Natural killer cell treated with Interleukin-12 subunit alpha and Interleukin-12 subunit beta and Interleukin-15 and Interleukin-18, amount 100 ng/mL, for 72 hours (primary cell): ENCODE data around the gene ANKRD55. TPM values are rescaled to one million over a fixed set of nuclear protein-coding genes. Genes with fewer than 3 reads are reported as not detected.
"Not testable (repeated sequence)": the region's sequence is repeated elsewhere in the genome, so short reads cannot be mapped to it uniquely, and the experiment has no call there.

Source experiments
- ATAC-seq, 2 donors: fragments of 150-1000 bp; cut with Tn5 transposase in 1 of 2; sonication (Bioruptor Pico), chemical (Tn5 transposase) in 1 of 2; 2 replicates each; pipeline ENCODE4 v1.10.0; 2021
- DNase-seq: peaks from one replicate; pipeline ENCODE4 v3.0.0; 2022; ENCODE audit warnings: low spot score
- H3K27ac Mint-ChIP-seq, 2 donors: 1 replicate in 1 of 2; 2 replicates in 1 of 2; pipeline ENCODE4 v1.8.0; 2022; ENCODE audit warnings: mixed read lengths in 2 of 2, mild to moderate bottlenecking in 1 of 2, moderate library complexity in 1 of 2
- H3K27me3 Mint-ChIP-seq, 2 donors: 1 replicate in 1 of 2; 2 replicates in 1 of 2; pipeline ENCODE4 v1.8.0; 2022; ENCODE audit warnings: mixed read lengths in 2 of 2
- H3K36me3 Mint-ChIP-seq: one replicate; pipeline ENCODE4 v1.8.0; 2022; ENCODE audit warnings: mixed read lengths
- H3K4me1 Mint-ChIP-seq, 2 donors: 1 replicate in 1 of 2; 2 replicates in 1 of 2; pipeline ENCODE4 v1.8.0; 2022; ENCODE audit warnings: low read depth in 2 of 2, mixed read lengths in 2 of 2, mild to moderate bottlenecking in 1 of 2
- H3K4me3 Mint-ChIP-seq: one replicate; pipeline ENCODE4 v1.8.0; 2022; ENCODE audit warnings: mixed read lengths
- H3K9me3 Mint-ChIP-seq: 2 replicates; pipeline ENCODE4 v1.8.0; 2022; ENCODE audit warnings: mixed read lengths
- total RNA-seq, 2 donors: library from RNA; stranded (reverse); gene quantifications; one replicate each; pipeline ENCODE4 v1.2.3, GENCODE V29; 2022

ANKRD55 gene
- total RNA-seq, 2 donors from 2014 or later, result 0.28 TPM; not detected in 1

DNA sequence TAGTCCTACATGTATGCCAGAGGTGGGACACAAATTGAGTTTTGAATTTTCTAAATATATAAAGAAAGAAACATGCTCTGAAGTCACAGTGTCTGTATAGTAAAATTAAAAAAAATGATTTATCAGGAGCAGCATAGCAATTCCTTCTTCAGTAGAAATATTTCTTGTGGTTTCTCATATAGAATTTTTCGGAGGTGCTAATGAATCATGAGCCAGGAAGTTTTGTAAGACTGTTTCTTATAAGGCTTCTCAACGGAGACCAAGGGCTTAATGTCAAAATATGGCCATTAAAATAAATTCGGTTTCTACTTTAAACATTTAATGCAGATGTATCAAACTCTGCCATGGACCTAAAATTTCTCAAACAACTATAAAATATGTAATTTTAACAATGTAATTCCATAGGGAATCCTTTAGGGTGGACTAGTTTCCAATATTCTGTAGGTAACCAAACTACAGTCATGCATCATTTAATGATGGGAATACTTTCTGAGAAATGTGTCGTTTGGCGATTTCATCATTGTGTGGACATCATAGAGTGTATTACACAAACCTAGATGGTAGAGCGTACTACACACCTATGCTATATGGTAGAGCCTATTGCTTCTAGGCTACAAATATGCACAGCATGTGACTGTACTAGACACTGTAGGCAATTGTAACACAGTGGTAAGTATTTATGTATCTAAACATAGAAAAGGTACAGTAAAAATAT is 66.3 kb downstream of the ANKRD55 start:
- Mint-ChIP-seq H3K36me3 (no peaks in the 10 kb centered on the region), H3K4me1 (peaks cover 15 to 18% of the 10 kb centered on the region in 2 donors), H3K27me3 (peaks cover 21 to 22% of the 10 kb centered on the region in 2 donors), H3K4me3 (no peak overlapping the region), H3K27ac (peak overlapping the region in 1 of 2 donors; percentile 59), H3K9me3 (no peaks in the 10 kb centered on the region)
- ATAC-seq, result peak in 1 of 2 donors; percentile 37
- DNase-seq, result no peak

DNA sequence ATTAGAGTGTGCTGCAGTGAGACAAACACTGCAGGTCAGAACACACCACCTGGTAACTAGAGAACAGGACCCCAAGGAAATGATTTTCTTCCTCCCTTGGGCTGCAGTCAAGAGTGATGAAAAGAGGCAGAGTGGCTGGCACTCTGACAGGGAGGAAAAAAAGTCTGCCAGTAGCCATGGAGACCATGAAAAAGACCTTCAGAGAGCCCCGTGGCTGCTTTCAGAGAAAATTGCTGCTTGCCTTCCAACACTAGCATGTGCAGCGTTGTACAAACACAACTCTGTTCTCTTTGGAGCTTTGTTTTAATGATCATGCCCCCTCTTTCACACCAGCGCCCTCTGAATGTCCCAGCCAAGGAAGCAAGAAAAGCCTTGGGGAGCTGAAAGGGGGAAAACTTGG is 68.8 kb downstream of the ANKRD55 start:
- ATAC-seq (no peak), DNase-seq (no peak)
- H3K27me3 Mint-ChIP-seq, result peaks cover 8 to 18% of the 10 kb centered on the region in 2 donors
- no peak overlapping the region for H3K4me3 Mint-ChIP-seq
- H3K27ac Mint-ChIP-seq, result no peak overlapping the region
- no peaks in the 10 kb centered on the region for H3K36me3 Mint-ChIP-seq
- peaks cover 18 to 26% of the 10 kb centered on the region in 2 donors for H3K4me1 Mint-ChIP-seq
- H3K9me3 Mint-ChIP-seq, result no peaks in the 10 kb centered on the region

DNA sequence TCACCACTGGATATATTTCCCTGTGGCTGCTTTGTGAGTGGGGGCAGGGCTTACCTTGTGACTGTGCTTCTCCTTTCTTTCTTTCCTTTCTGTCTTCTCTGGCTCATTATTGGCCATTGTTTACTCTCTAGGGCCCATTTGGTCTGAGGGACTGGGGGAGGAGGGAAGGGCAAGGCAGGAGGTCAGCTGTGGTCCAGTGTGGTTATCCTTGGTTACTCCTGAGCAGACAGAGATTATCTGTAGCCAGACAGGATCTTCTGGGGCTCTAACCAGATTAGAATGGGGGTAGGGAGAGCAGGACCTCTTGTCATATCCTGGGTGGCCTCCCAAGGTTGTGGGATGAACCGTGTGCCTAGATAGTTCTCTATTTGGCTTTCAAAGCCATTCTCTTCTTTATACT is 71.2 kb downstream of the ANKRD55 start:
- DNase-seq (no peak), ATAC-seq (no peak)
- Mint-ChIP-seq H3K36me3 (no peaks in the 10 kb centered on the region), H3K27me3 (peaks cover 8 to 18% of the 10 kb centered on the region in 2 donors), H3K4me3 (no peak overlapping the region), H3K9me3 (no peaks in the 10 kb centered on the region), H3K4me1 (peaks cover 16 to 23% of the 10 kb centered on the region in 2 donors), H3K27ac (no peak overlapping the region)

DNA sequence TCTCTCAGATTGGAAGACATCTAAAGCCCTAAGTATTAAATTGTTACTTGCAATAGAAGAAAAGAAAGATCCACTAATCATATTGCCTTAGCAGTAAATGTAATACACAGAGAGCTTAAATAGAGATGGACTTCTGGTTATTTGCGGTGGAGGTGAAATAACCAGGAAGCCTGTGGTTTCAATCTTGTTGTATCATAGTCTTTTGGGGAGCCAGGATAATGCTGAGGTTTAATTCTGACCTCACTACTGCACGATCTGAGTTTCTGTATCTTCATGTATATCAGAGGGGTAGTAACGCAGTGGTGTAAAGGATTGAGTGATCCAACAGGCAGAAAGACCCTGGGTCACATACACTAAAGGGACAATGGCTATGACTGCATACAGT is 71.7 kb downstream of the ANKRD55 start:
- Mint-ChIP-seq H3K4me1 (peaks cover 20 to 28% of the 10 kb centered on the region in 2 donors), H3K27ac (no peak overlapping the region), H3K27me3 (peaks cover 8 to 18% of the 10 kb centered on the region in 2 donors), H3K36me3 (no peaks in the 10 kb centered on the region), H3K4me3 (no peak overlapping the region), H3K9me3 (no peaks in the 10 kb centered on the region)
- DNase-seq (no peak), ATAC-seq (peak in 1 of 2 donors; percentile 9)

DNA sequence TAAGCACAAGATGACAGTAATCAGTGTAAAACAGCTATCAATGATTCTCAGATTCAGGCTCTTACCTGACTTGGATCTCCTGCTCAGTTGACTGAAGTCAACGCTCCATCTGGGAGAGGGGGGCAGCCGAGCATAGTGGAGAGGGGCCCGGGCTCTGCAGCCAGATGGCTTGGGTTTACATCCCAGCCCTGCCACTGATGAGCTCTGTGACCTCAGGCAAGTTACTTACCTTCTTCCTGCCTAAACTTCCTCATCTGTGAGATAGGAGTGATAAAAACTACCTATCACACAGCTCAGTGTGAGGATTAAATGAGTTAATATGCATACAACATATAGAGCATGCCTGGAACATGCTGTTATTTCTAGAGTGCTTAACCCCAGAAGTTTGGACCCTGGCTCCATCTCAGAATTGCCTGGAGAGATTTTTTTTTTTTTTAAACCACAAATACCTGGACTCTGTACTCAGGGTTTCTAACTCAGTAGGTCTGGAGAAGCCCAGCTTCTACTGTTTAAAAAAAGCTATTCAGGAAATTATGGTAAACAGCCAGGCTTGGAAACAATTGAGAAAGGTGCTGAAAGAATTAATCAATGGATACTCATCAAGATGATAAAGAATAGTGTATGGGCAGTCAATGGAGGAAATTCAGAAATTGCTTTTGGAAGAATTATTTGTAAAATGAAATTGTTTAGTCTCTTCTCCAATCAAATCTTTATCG is 72.2 kb downstream of the ANKRD55 start:
- ATAC-seq (no peak), DNase-seq (no peak)
- Mint-ChIP-seq H3K4me1 (peaks cover 22 to 28% of the 10 kb centered on the region in 2 donors), H3K9me3 (no peaks in the 10 kb centered on the region), H3K36me3 (no peaks in the 10 kb centered on the region), H3K27me3 (peaks cover 8 to 16% of the 10 kb centered on the region in 2 donors), H3K4me3 (no peak overlapping the region), H3K27ac (peak overlapping the region in 1 of 2 donors; percentile 26)

DNA sequence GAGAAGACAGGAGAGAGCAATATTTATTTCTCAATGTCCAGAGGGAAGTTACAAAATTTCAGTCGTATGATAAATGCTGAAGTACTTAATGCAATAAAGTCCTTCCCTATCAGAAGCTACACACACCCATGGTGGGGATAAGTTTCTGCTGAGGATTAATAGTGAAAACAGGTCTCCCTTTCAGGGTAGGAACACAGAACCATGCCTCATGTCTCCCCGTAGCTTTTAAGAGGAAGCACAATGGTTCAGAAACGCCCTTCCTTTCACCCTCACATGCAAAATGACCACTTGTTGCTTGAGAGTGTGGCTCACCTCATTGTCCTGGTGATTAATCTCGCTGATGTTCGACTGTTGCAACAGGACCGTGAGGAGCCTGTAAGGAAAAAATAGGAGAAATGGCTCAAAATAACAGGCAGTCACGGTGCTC is 73.6 kb downstream of the ANKRD55 start:
- H3K4me1 Mint-ChIP-seq, result peaks cover 22 to 34% of the 10 kb centered on the region in 2 donors
- no peak overlapping the region for H3K4me3 Mint-ChIP-seq
- H3K27me3 Mint-ChIP-seq, result peaks cover 8 to 16% of the 10 kb centered on the region in 2 donors
- ATAC-seq (no peak), DNase-seq (no peak)
- H3K36me3 Mint-ChIP-seq, result no peaks in the 10 kb centered on the region
- no peak overlapping the region for H3K27ac Mint-ChIP-seq
- no peaks in the 10 kb centered on the region for H3K9me3 Mint-ChIP-seq

DNA sequence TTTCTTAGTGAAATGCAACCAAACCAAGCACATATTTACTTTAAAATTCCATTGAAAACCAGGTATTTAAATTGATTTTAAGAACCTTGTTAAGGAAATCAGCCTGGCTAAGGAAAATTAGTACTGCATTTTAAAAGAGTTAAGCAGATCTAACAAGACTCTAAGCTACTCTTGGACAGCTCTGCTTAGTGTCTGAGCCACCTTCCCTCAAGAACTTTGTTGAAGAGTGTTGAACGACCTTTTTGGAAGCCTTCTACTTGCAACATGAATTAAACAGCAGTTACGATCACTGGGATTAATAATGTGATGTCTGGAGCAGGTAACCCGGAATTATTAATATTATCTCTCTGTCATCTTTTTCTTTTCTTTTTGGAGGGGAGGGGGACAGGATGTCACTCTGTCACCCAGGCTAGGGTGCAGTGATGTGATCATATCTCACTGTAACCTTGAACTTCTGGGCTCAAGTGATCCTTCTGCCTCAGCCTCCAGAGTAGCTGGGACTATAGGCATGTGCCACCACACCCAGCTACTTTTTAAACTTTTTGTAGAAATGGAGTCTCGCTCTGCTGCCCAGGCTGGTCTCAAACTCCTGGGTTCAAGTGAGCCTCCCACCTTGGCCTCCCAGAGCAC is 74.7 kb downstream of the ANKRD55 start:
- no peaks in the 10 kb centered on the region for H3K36me3 Mint-ChIP-seq
- ATAC-seq (no peak), DNase-seq (no peak)
- H3K27me3 Mint-ChIP-seq, result peaks cover 6 to 11% of the 10 kb centered on the region in 2 donors
- H3K4me3 Mint-ChIP-seq, result no peak overlapping the region
- peaks cover 22 to 34% of the 10 kb centered on the region in 2 donors for H3K4me1 Mint-ChIP-seq
- no peaks in the 10 kb centered on the region for H3K9me3 Mint-ChIP-seq
- H3K27ac Mint-ChIP-seq, result no peak overlapping the region

DNA sequence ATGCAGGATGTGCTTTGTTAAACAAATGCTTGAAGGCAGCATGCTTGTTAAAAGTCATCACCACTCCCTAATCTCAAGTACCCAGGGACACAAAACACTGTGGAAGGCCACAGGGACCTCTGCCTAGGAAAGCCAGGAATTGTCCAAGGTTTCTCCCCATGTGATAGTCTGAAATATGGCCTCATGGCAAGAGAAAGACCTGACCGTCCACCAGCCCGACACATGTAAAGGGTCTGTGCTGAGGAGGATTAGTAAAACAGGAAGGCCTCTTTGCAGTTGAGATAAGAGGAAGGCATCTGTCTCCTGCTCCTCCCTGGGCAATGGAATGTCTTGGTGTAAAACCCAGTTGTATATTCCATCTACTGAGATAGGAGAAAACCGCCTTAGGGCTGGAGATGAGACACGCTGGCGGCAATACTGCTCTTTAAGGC is 75.9 kb downstream of the ANKRD55 start:
- not testable (repeated sequence) for H3K9me3 Mint-ChIP-seq, H3K36me3 Mint-ChIP-seq, ATAC-seq, H3K27me3 Mint-ChIP-seq, DNase-seq
- Mint-ChIP-seq H3K4me3 (peak overlapping the region; percentile 7), H3K4me1 (peaks cover 22 to 44% of the 10 kb centered on the region in 2 donors), H3K27ac (peak overlapping the region; percentile 18 to 63)

DNA sequence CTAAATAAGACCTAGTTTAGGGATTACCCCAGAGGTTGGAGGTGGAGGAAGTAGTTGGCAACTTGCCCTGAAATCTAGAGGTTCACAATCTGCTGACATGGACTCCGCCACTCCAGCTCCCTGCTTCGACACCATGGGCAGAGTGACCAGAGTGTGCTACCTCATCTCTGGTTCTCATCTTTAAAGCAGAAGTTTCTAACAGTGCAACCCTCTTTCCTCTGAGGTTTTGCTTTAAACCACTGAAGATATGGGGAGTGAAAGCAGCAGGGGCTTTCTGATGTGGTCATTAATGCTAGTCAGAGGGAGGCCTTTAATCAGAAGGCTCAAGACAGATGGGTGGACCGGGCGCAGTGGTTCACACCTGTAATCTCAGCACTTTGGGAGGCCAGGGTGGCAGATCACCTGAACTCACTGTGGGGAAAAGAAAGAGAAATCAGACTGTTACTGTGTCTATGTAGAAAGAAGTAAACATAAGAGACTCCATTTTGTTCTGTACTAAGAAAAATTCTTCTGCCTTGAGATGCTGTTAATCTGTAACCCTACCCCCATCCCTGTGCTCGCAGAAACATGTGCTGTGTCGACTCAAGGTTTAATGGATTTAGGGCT is 76.4 kb downstream of the ANKRD55 start:
- not testable (repeated sequence) for H3K36me3 Mint-ChIP-seq, H3K27me3 Mint-ChIP-seq, DNase-seq, H3K9me3 Mint-ChIP-seq
- Mint-ChIP-seq H3K27ac (peak overlapping the region; percentile 18 to 63), H3K4me3 (peak overlapping the region; percentile 7), H3K4me1 (peaks cover 19 to 41% of the 10 kb centered on the region in 2 donors)
- ATAC-seq, result peak; percentile 72 to 76

DNA sequence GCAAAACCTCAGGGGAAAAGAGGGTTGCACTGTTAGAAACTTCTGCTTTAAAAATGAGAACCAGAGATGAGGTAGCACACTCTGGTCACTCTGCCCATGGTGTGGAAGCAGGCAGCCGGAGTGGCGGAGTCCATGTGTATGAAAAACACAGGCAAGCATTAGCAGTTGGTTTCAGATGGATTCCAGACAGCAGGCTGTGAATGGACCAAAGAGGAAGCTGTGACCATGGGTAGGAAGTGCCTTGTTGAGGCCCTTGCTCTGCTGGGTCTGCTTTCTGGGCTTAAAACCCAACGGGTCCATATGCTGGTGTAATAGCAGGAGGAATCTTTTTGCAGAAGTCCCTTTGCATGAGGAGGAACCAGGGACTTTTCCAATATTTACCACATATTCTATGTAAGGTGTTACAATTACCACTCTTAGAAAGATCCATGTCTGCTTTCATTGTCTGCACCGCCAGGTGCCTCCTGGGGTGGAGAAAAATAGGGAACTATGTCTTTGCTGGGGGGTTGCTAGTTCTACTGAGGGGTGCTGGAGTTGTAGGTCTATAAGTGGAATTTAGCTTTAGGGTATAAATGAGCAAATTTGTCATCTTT is 77.0 kb downstream of the ANKRD55 start:
- DNase-seq (no peak), ATAC-seq (no peak)
- Mint-ChIP-seq H3K9me3 (no peaks in the 10 kb centered on the region), H3K36me3 (no peaks in the 10 kb centered on the region), H3K27ac (peak overlapping the region in 1 of 2 donors; percentile 18), H3K4me1 (peaks cover 15 to 35% of the 10 kb centered on the region in 2 donors), H3K4me3 (peak overlapping the region; percentile 7), H3K27me3 (peaks cover 0 to 2% of the 10 kb centered on the region in 2 donors)

DNA sequence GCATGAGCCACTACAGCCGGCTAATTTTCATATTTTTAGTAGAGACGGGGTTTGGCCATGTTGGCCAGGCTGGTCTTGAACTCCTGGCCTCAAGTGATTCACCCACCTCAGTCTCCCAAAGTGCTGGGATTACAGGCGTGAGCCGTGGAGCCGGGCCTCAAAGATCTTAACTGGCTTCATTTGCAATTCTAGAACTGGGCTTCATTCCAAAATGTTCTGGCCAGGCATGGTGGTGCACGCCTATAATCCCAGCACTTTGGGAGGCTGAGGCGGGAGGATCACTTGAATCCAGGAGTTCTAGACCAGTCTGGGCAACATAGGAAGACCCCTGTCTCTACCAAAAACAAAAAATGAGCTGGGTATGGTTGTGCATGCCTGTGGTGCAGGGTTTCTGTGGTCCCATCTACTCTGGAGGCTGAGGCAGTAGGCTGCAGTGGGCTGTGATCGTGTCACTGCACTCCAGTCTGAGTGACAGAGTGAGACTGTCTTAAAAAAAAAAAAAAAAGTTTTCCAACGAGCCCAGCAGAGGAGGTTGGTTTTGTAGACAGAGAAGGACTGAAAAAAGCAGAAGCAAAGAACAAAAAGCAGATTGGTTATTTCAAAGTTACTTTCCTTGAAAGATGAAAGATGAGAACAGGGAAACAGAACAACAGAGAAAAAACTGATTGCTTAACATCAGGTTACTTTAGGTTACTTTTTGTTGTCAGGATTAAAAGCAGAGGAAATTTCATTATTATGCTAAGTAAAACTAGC is 78.2 kb downstream of the ANKRD55 start:
- no peaks in the 10 kb centered on the region for H3K36me3 Mint-ChIP-seq
- ATAC-seq, result no peak
- peaks cover 15 to 35% of the 10 kb centered on the region in 2 donors for H3K4me1 Mint-ChIP-seq
- no peak for DNase-seq
- H3K9me3 Mint-ChIP-seq, result no peaks in the 10 kb centered on the region
- H3K27ac Mint-ChIP-seq, result no peak overlapping the region
- no peak overlapping the region for H3K4me3 Mint-ChIP-seq
- H3K27me3 Mint-ChIP-seq, result peaks cover 0 to 2% of the 10 kb centered on the region in 2 donors

DNA sequence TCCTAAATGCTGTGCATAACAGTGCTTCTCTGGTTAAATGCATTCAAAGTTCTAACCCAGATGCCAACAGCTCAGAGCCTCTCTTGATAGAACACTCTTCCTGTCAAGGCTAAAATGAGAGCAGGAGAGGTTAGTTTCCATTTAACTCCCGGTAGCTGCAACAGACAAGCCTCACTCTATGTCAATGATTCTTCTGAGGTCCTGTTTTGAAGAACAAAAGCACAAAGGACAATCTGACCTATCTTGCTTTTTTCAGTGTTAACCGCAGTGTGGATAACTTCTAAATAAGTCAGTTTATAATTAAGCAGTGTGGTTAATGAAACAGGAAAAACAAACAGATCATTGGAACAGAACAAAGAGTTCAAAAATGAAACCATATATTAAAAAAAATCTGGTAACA is 80.7 kb downstream of the ANKRD55 start:
- Mint-ChIP-seq H3K36me3 (no peaks in the 10 kb centered on the region), H3K4me3 (peak overlapping the region; percentile 37), H3K27ac (peak overlapping the region in 1 of 2 donors; percentile 25), H3K27me3 (peaks cover 0 to 5% of the 10 kb centered on the region in 2 donors), H3K9me3 (no peaks in the 10 kb centered on the region), H3K4me1 (peaks cover 15 to 41% of the 10 kb centered on the region in 2 donors)
- no peak for DNase-seq
- ATAC-seq, result no peak

DNA sequence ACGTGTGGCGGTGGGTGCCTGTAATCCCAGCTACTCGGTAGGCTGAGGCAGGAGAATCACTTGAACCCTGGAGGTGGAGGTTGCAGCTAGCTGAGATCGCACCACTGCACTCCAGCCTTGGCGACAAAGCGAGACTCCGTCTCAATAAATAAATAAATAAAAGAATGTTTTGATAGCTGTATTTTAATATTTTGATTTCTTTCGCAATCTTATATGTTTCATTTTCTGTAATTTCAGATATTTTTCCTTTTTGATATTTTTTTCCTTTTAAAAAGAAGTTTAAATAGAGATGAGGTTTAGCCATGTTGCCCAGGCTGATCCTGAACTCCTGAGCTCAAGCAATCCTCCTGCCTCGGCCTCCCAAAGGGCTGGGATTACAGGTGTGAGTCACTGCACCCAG is 82.4 kb downstream of the ANKRD55 start:
- not testable (repeated sequence) for DNase-seq, H3K36me3 Mint-ChIP-seq, H3K27me3 Mint-ChIP-seq, H3K4me3 Mint-ChIP-seq, H3K27ac Mint-ChIP-seq, ATAC-seq, H3K9me3 Mint-ChIP-seq
- peaks cover 0 to 24% of the 10 kb centered on the region in 2 donors for H3K4me1 Mint-ChIP-seq
